CD4-positive, alpha-beta T cell treated with Interleukin-17A for 1 hour (primary cell): ENCODE results near the gene ZC3H15.

ENCODE experiments used
- DNase-seq: peaks from one replicate; pipeline ENCODE4 v3.0.0-alpha.2; 2020

ZC3H15 gene

GRCh38 chr2:186546846-186547245, 60.8 kb downstream of the ZC3H15 start:
- no peak for DNase-seq

DNA sequence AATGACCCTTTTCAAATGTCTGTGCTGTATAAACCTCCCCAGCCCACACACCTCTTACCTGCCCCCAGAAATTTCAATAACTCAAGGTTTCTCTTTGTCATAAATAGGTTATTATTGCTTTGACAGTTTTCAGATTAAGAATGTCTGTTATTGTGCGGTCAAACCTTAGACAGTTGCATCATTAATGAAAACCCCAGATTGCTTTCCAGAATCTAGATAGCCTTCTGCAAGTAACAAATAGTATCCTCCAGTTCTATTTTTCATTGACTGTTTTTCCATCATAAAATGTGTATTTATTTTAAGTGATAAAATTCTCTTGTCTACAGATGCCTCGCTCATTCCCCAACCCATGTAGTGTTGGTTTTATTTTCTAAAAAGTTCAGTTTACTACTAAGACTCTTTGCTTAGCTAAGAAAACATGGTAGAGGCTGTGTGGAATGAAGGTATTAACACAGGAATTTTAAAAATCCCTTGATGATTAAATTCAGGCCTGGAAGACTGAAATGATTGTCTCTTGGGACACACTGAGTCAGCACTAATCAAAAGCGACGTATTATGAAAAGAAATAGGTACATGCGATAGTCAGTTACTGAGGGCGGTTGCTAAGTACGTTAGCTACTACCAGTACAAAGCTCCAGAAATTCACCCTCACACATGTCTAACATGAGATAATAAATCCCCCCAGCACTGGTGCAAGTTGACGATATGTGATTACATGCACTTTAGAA, 65.4 kb downstream of the ZC3H15 start:
- DNase-seq, result no peak

- no peak for DNase-seq
Observed at GRCh38 chr2:186554429-186554828, 68.4 kb downstream of the ZC3H15 start.

DNA sequence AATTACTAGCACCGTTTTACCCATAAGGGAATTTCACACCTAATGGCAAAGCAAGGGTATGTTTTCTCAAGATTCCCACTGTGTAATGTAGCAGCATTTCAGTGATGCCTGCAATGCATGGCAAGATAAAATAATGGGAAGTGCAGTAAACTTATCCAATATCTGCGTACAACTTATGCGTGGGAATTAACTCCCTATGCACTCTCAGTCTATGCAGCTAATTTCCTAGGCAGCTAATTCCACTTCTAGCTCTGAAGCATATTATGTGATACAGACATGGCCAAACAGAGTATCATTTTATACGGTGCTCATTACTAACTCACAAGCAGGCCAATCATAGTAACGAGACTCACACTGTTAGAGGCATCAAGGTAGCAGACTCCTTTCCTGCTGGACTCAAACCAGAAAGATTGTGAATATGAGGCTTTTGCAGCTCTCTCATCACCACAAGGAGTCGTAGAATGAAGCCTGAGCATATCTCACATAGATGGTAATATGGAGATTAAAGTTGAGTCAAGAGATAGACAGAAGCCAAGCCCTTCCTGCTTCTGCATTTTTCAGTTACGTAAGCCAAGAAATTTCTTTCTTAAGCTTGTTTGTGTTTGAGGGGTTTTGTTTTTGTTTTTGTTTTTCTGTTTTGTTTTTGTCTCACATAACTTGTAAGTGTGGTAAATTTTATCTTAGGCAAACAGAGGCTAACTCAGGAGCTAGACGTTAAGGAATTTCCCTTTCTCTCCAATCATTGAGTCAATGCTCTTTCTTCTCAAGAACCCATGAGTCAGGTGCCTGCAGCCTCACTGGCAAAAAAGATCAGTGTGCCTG, 69.0 kb downstream of the ZC3H15 start:
- no peak for DNase-seq

GRCh38 chr2:186558512-186559276, 72.6 kb downstream of the ZC3H15 start:
- DNase-seq, result no peak
